T-helper 2 cell treated with Interferon-gamma antibody and Interleukin-4, amounts not matched to agents 100 ng/mL and 5 ng/mL, for 36 hours (primary cell): ENCODE measurements around the gene SLC26A5. TPM values are rescaled to one million over a fixed set of nuclear protein-coding genes. Genes with fewer than 3 reads are reported as not detected.
"Not testable (repeated sequence)": the region's sequence is repeated elsewhere in the genome, so short reads cannot be mapped to it uniquely, and the experiment has no call there.

Experiments
- intact Hi-C: fragments of 100-400 bp; cut with micrococcal nuclease; formaldehyde crosslinking; loops from one replicate; pipeline ENCODE4 v1.15.1; 2023
- total RNA-seq: library from RNA; stranded (reverse); gene quantifications from 2 replicates; pipeline ENCODE4 v1.2.3, GENCODE V29; 2022

SLC26A5 gene
- total RNA-seq, 1 donor from 2014 or later = not detected

GRCh38 chr7:103405789-103406613, 40.0 kb downstream of the SLC26A5 start:
- intact Hi-C loops = not testable (repeated sequence)

GRCh38 chr7:103399687-103400086, 46.3 kb downstream of the SLC26A5 start:
- intact Hi-C loops = not testable (repeated sequence)

GRCh38 chr7:103398483-103399127, 47.4 kb downstream of the SLC26A5 start:
- intact Hi-C loops = no loop called here

- intact Hi-C loops = no loop called here
Observed at GRCh38 chr7:103396471-103396870, 49.5 kb downstream of the SLC26A5 start.

GRCh38 chr7:103395071-103395470, 50.9 kb downstream of the SLC26A5 start:
- intact Hi-C loops = no loop called here

- intact Hi-C loops = no loop called here
Observed at GRCh38 chr7:103394566-103394965, 51.4 kb downstream of the SLC26A5 start.

GRCh38 chr7:103391976-103392375, 54.0 kb downstream of the SLC26A5 start:
- intact Hi-C loops = no loop called here

- intact Hi-C loops = no loop called here
Observed at GRCh38 chr7:103391150-103391549, 54.9 kb downstream of the SLC26A5 start.

- intact Hi-C loops = no loop called here
Observed at GRCh38 chr7:103389263-103389662, 56.7 kb downstream of the SLC26A5 start.

GRCh38 chr7:103388469-103389140, 57.4 kb downstream of the SLC26A5 start:
- intact Hi-C loops = no loop called here

GRCh38 chr7:103387242-103387641, 58.8 kb downstream of the SLC26A5 start:
- intact Hi-C loops = no loop called here

- intact Hi-C loops = no loop called here
Observed at GRCh38 chr7:103382032-103382402, 64.0 kb downstream of the SLC26A5 start.

- intact Hi-C loops = no loop called here
Observed at GRCh38 chr7:103381280-103382031, 64.6 kb downstream of the SLC26A5 start.

GRCh38 chr7:103380395-103381191, 65.4 kb downstream of the SLC26A5 start:
- intact Hi-C loops = no loop called here

- intact Hi-C loops = no loop called here
Observed at GRCh38 chr7:103379270-103379975, 66.6 kb downstream of the SLC26A5 start.

- intact Hi-C loops = no loop called here
Observed at GRCh38 chr7:103373866-103374643, 72.0 kb downstream of the SLC26A5 start.

GRCh38 chr7:103369432-103369831, 76.6 kb downstream of the SLC26A5 start:
- intact Hi-C loops = no loop called here

GRCh38 chr7:103349805-103350204, 96.2 kb downstream of the SLC26A5 start:
- intact Hi-C loops = loop anchor here (5.0 kb wide), 1 partner anchor 1592 kb away; no protein-coding TSS in a partner anchor

- intact Hi-C loops = loop anchor here (5.0 kb wide), 1 partner anchor 1593 kb away; no protein-coding TSS in a partner anchor
Observed at GRCh38 chr7:103348959-103349358, 97.0 kb downstream of the SLC26A5 start.
